Activated T-helper 9 cell treated with anti-CD3 and anti-CD28 coated beads, Interleukin-2, amount 50 U/mL, for 16 hours (primary cell): ENCODE results near the gene ANKRD65.

Source experiments
- DNase-seq: peaks from one replicate; pipeline ENCODE4 v3.0.0-alpha.2; 2020; ENCODE audit warnings: low read depth

The ANKRD65 gene

DNA sequence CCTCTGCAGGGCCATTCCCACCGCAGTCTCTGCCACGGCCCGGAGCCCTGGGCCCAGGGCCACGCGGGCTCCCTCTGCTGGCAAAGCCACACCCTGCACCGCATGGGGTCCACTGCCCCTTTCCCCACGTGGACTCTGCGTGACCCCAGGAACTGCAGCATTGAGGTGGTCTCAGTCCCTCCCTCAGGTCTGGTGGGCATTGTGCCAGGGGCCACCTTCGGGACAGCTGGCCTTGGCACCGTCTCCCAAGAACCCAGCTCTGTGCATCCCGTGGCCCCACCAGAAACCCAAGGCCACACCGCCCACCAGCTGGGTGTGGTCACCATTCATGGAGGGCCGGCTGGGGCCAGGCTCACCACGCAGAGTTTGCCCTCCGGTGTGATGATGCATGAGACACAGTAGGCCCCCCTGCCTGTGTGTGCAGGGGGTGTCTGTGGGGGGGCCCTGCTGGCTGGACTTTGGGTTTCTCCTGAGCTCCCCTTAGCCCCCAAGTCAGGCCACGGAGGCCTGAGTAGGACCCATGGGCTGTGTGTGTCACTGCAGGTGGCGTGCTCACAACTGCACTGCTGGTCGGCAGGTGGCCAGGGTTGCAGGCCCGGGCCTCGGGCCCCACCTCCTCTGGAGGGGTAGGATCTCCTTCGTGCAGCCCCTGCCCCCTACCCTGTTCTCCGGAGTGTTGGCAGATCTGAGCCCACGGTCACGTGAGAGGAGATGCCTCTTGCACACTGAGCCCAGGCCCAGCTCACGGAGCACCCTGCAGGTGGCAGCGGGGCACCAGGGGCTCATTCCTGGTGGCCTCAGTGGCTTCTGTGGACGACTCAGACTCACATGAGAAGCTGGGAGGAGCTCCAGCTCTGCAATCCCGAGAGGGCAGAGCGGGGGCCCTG is 20.2 kb upstream of the ANKRD65 start:
- peak; percentile 39 for DNase-seq

GRCh38 chr1:1440262-1441001 is 19.4 kb upstream of the ANKRD65 start:
- DNase-seq, result no peak

DNA sequence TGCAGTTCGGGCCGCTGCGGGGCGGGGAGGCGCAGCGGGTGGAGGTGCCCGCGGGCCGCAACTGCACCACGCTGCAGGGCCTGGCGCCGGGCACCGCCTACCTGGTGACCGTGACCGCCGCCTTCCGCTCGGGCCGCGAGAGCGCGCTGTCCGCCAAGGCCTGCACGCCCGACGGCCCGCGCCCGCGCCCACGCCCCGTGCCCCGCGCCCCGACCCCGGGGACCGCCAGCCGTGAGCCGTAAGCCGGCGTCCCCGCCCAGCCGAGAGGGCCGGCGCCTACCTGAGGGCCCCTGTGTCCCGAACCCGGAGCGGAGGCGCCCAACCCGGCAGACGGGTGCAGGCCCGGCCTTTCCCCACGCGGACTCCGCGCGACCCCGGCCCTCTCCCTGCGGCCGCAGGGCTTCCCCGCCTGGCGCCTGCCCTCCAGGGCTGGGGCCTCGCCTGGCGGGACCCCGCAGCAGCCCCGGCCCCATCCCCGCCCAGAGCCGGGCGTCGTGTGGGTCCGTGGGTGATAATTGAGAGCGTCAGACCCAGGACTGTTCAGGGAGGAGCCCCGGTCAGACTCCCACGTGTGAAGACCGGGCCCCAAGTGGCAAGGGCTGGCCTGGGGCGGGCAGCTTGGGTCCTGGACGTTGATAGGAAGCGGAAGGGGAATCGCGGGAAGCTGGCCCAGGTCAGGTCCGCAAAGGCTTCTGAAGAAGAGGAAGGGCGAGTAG is 18.6 kb upstream of the ANKRD65 start:
- DNase-seq, result no peak

GRCh38 chr1:1438531-1439381 is 17.7 kb upstream of the ANKRD65 start:
- DNase-seq, result no peak

DNA sequence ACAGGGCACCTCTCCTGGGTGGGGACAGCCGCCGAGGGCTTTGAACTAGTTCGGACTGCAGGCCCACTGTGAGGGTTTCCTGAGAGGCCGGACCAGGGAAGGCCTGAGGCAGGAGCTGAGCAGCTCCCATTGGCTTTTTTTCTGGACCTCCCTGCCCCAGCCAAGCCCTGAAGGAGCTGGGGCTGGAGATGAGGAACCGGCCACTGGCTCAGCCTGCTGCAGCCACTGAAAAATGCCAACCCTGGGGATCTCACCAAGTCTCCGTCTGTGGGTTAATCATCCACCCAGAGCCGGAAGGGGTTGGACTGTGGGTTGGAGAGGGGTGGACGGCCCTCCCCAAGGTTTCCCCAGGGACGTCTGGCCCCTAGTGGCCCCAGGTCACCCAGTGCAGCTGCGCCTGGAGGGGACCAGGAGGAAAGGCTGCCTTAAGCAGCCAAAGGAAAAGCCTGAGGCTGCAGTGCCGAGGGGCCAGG is 16.9 kb upstream of the ANKRD65 start:
- DNase-seq, result no peak

DNA sequence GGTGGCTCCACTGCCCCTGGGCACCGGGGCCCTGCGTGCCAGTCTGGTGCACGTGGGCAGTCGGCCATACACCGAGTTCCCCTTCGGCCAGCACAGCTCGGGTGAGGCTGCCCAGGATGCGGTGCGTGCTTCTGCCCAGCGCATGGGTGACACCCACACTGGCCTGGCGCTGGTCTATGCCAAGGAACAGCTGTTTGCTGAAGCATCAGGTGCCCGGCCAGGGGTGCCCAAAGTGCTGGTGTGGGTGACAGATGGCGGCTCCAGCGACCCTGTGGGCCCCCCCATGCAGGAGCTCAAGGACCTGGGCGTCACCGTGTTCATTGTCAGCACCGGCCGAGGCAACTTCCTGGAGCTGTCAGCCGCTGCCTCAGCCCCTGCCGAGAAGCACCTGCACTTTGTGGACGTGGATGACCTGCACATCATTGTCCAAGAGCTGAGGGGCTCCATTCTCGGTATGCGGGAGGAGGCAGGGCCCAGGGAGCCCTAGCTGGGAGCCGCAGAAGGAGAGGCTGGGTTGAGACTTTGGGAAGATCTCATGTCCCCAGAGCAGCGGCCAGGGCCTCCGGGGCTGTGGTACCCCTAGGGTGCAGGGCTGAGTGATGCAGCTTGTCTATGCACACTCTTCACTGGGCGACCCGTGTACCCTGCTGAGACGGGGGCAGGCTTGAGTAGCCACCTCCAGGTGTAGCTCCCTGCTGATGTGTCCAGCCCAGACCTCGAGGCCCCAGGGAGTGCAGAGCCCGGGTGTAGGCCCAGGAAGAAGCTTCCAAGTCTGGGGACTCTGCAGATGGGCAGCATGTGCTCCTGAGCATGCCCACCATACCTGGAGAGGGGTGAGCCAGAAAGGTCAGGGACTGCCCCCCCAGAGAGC is 16.2 kb upstream of the ANKRD65 start:
- no peak for DNase-seq

- no peak for DNase-seq
These were observed 15.6 kb upstream of the ANKRD65 start for GRCh38 chr1:1436630-1437032.

DNA sequence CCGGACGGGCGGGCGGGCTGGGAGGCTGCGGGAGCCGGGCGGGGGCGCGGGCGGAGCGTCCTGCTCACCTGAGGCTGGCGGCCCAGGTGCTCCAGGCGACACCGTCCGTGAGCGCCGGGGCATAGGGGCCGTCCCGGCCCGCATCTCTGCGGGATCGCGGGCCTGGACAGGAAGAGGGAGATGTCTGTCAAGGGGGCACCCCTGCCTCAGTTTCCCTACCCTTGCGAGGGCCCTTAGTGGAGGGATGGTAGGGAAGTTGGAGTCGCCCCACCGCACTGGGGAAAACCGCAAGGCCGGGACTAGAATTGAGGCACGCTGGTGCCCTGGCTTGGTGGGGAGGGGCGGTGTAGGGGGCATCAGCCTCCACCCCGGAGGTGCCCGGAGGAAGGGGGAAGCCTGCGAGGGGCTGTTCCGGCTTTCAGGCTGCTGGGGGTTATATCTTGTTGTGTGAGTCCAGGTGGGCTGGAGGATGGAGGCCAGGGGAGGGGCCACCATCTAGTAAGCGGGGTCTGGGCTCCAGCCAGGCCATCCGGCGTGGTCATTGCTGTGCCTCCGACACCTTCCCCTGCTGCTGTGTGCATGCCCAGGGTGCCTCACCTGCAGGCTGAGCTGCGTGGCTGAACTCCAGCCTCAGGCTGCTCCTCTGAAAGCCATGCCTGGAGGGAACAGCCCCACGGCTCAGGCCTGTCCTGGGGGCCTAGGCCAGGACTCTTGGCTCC is 15.0 kb upstream of the ANKRD65 start:
- no peak for DNase-seq

DNA sequence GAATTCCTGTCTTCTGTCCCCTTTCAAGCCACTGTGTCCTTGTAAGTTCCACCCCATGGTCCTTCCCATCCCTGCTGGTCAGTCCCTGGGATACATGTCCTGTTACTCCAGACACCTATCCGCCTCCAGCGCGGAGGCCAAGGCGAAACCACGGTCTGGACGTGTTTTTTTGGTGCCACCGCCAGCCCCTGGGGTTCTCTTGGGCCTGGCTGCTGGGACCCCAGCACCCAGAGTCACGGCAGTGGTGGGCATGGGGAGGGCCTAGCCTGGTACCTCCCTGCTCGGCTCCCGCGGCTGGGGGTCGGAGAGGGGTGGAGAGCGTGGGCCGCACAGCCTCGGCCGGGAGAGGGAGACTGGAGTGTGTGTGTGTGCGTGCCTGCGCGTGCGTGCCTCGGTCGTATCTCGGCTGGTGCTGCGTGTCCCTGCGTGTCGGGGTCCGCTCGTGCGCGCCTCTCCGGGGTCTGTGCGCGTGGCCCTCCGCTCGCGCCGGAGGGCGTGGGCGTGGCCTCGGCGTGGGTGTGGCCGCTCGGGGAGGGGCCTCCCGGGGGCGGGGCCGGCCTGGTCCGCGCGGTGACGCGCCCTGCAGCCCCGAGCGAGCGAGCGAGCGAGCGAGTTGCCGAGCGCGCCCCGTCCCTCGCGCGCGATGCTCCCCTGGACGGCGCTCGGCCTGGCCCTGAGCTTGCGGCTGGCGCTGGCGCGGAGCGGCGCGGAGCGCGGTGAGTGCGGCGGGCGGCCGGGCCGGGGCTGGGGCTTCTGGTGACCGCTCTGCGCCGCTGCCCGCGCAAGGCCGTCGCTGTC is 14.2 kb upstream of the ANKRD65 start, which contains the start of gene VWA1:
Gene VWA1, plus strand, starts transcription at position 585 of the 798 bp plus-strand sequence. Its CDS starts 59 bp downstream, at position 644.
- peak; percentile 40 for DNase-seq

- no peak for DNase-seq
These were observed 13.7 kb upstream of the ANKRD65 start for GRCh38 chr1:1434824-1435105.

GRCh38 chr1:1434131-1434823 is 13.2 kb upstream of the ANKRD65 start:
- DNase-seq, result no peak

DNA sequence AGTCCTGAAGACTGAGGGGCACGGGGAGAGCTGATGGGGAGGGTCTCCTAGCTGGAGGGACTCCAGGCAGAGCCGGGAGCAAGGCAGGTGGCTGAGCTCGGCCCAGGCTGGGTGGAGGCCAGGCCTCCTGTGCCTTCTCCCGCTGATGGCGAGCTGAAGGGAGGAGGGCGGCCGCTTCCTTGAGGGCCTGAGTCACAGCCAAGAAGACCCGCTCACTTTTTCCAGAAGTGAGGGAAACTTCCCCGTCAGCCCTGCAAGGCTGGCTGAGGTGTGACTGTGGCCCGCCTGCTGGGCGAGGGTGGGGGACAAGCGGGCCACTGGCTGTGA is 12.7 kb upstream of the ANKRD65 start:
- DNase-seq, result no peak

DNA sequence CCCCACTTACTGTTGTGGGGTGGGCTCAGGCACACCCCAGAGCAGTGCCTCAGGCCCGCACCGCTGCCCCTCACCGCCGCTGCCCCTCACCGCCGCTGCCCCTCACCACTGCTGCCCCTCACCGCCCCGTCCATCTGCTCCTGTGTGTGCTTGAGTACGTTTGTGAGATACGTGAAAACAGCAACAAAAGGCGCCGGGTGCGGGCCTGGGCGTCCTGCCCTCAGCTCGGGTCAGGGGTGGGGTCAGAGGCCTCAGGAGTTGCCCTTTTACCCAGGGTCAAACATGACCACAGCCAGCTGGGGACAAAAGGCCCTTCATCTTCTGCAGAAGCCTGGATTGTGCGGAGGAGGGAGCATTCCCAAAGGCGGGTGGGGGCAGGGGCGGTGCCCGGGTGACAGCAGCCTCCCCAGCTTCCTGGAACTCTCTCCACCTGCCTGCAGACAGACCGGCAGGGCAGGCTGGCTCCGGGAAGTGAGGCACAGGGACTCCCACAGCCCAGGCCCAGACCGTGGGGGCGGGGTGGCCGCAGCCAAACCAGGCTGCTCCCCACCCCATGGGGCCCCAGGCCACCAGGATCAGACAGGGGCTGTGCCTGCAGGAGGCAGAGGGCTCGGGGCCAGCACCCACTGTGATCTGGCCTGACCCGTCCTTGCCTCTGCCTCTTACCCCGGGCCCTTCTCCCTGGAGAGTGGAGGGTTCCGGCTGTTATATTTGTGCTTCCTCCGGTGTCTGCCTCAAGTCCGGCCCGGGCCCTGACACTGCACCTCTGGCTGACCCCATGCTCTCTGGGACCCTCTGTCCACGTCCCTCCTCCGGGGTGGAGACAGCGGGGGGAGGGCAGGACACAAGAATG is 12.1 kb upstream of the ANKRD65 start:
- no peak for DNase-seq

DNA sequence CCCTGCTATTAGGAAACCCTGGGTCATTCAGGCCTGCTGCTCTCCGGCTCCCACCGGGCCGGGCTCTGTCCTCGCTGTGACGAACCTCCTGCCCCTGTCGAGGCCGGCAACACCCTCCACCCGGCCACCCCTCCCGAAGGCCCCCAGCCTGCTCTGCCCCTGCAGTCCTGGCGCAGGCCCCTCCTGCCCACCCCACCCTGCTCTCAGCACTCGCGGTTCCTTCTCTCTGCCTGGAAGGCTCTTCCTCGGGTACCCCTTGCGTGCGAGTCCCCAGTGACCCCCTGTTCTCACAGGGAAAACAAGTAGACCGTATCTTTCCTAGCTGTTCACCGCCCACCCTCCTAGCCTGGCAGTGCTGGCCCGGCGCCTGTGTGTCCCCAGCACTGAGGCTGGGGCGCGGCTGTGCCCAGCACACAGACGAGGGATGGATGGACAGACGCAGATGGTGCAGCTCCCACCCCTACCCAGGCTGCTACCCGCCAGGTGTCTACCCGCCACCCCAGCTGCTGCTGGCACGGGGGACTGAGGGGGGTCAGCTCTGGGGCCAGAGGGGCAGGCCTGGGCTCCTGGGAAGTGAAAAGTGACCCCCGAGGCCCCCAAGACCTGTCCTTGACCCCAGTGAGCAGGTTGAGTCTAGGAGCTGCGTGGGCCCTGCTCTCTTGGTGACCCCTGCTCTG is 11.3 kb upstream of the ANKRD65 start:
- no peak for DNase-seq

DNA sequence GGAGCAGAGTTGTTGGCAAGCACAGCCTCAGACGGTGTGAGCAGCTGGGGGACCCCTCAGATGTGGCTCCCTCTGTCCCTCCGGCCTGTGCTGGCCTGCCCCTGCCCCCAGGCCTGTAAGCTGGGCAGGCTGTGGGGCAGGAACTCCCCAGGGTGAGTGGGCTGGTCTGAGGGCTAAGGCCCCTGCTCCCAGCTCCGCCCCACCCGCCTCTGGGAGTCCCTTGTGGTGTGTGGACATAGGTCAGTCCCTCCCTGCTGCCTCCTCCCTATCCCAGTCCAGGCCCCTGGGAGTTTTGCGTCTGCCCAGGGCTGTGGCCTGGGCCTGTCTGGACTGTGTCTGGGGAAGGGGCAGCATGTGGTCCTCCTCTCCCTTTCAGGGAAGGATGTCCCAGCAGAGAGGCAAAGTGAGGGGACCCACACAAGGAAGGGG is 10.8 kb upstream of the ANKRD65 start:
- no peak for DNase-seq

GRCh38 chr1:1430992-1431844 is 10.1 kb upstream of the ANKRD65 start:
- no peak for DNase-seq
